Ramos (cell line): ENCODE measurements around the gene NR2C2AP.

Experiments used
- in situ Hi-C: fragments of 300-500 bp; cut with MboI; formaldehyde crosslinking; loops from one replicate; pipeline ENCODE4 v1.14.3; 2022; ENCODE audit warnings: low sequenced_read_pairs; ENCODE audit not compliant: unreplicated experiment

NR2C2AP gene

DNA sequence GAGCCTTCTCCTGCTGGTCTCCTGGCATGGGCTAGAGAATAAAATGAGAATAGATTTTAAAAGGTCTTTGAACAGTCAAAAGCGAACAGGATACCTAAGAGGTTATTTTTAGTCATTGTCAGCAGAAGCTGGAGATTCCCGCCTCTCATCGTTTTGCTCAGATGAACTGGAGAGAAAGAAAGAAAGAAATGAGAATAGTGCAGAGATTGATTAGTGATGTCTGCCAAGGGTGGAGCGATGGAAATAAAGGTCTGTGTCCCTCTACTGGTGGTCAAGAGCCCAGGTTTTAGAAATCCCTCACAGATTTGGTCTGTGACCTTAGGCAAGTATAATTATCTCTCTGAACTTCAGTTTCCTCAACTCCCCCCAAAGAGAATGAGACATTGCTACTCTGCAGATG is 13.9 kb upstream of the NR2C2AP start:
- in situ Hi-C loops: no loop called here

DNA sequence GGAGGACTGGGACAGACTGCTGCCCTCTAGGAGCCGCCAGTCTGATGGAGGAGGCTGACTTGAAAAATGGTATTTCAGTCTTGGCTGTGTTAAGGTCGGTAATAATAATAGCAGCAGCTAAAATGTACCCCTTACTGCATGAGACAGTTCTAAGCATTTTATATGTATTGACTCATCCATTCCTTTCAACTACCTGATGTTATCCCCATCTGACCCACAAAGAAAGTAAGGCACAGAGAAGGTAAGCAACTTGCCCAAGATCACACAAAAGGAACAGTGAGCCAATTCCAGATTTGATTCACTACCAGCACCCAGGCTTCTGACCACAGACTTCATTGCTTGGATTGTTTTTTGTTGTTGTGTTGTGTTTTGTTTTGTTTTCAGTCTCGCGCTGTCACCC is 12.6 kb upstream of the NR2C2AP start:
- in situ Hi-C loops: no loop called here

DNA sequence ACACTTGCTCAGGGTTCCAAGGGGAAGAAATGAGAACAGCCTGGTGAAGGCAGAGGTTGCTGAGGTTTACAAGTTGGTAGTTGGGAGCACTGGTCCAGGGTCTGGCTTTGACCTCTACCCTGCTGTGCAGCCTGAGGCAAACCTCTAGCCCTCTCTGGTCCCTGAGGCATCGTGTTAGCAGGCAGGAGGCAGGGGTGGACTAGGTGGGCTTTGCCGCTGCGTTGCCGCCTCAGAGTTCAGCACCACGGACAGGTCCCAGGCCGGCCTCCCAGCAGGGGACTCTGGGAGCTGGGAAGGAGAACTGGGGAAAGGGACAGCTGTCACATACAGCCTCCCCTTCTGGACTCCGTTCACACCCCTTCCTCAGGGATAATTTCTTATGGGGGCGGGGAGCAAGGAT is 11.7 kb upstream of the NR2C2AP start:
- in situ Hi-C loops: no loop called here

DNA sequence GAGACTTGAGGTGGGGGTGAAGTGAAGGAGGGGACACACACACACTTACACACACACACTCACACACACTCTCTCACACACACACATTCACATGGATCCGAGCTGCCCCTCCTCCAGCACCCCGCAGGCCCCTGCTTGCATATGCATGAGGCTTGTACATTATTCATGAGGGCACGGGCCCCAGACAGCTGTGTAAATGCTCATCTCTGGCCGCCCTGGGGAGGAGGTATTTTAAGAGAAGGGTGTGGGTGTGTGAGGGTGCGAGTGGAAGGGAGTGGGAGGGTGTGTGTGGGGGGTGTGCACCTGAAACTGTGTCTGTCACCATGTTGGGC is 10.9 kb upstream of the NR2C2AP start:
- in situ Hi-C loops: no loop called here

DNA sequence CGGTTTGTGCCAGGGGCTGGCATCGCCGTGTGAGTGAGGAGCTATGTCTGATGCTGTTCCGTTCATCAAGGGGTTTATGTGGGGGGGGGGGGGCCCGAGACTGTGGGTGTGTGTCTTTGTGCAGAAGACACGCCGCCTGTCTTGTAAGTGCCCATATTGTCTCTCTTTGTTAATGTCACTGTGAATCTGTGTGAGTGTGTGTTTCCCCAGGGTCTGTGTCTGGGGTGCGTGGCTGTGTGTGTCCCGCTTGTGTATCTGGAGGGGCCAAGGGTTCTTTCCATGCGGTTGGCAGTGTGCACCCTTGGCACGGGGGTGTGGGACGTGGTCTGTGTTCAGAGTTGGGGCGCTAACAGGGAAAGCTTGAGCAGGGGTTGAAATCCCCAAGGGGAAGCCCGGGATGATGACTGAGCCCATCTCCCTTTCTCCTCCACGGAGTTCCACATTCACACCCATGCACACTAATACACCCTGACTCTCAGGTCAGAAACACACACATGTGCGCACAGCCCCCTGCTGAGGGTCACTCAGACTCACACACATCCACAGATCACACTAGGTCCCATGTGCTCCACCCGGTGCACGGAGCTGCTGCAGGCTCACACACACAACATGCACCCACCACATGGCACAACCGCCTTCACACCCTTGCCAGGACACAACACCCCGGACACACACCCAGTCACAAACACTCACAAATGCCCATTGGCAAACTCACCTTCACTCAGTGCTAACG is 10.4 kb upstream of the NR2C2AP start:
- in situ Hi-C loops: no loop called here

DNA sequence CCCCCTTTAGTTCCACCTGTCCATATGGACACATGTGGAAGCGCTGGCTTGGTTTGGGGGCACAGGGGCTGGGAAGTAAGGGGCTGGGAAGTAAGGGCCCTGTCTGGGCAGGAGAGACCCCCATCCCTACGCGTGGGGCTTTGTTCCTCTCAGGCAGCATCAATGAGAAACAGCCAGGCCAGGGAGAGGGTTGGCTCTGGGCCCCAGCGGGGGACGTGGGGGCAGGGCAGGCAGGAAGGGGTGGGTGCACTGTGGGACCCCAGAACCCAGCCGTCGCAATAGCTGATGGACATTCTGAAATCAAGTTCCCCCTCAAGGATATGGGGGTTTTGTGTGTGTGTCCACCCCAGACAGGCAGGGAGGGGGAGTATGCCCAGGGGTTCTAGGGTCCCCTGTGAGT is 9.7 kb upstream of the NR2C2AP start:
- in situ Hi-C loops: no loop called here

DNA sequence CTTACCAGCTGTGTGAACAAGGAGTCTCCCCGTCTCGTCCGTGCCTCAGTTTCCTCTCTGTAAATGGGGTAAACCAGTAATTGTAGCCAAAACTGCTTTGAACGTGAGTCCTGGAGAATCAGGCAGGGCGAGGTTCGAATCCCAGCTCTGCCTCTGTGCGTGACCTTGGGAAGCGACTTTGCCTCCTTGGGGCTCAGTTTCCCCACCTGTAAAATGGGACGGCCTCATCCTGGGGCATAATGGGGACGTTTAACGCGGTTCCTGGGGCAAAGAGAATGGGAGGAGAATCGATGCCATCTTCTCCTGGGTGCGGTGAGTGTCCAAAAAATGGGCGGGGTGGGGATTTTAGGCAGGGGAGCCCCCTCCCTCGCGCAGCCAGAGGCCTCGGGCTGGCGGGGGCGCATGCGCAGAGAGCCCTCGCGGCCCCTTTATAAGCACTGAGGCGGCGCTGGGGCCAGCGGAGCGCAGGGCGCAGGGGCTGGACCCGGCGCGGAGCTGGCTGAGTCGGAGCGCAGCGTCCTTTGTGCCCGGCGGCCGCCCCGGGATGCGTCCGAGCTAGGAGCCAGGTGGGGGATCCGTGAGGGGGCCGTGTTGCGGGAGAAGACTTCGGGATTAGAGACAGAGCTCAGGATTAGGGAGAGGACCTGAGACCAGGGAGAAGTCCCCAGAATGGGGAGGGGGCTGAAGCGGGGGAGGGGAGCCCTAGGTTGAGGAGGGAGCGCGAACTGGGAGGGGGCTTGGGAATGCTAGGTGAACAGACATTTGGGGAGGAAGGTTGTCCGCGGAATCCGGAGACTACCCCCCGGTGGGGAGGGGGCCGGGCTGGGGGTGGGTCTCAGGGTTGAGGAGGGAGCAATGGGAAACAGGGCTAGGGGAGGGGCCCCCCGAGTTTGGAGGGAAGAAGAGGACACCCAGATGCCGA is 8.5 kb upstream of the NR2C2AP start, which contains the start of gene NCAN:
TSS of gene NCAN (plus strand) at position 460 of the 922 bp plus-strand sequence. CDS start 4,996 bp downstream, outside the sequence.
- in situ Hi-C loops: no loop called here

DNA sequence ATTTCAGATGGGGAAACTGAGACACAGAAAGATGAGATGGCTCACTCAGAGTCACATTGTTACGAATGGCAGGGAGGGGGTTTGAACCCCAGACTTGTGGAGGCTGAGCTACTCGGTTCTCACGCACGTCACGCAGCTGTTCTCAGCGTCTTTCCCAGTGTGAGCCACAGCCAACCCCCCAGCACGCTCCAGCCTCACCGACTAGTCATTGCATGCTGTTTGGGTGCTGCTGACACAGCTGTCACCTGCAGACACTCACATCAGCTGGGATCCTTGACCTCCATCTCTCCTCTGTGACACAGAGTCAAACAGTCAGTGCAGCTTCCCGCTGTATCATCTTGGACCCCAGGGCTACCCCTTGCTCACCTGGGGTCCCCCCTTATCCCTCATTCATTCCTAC is 6.2 kb upstream of the NR2C2AP start:
- in situ Hi-C loops: no loop called here

DNA sequence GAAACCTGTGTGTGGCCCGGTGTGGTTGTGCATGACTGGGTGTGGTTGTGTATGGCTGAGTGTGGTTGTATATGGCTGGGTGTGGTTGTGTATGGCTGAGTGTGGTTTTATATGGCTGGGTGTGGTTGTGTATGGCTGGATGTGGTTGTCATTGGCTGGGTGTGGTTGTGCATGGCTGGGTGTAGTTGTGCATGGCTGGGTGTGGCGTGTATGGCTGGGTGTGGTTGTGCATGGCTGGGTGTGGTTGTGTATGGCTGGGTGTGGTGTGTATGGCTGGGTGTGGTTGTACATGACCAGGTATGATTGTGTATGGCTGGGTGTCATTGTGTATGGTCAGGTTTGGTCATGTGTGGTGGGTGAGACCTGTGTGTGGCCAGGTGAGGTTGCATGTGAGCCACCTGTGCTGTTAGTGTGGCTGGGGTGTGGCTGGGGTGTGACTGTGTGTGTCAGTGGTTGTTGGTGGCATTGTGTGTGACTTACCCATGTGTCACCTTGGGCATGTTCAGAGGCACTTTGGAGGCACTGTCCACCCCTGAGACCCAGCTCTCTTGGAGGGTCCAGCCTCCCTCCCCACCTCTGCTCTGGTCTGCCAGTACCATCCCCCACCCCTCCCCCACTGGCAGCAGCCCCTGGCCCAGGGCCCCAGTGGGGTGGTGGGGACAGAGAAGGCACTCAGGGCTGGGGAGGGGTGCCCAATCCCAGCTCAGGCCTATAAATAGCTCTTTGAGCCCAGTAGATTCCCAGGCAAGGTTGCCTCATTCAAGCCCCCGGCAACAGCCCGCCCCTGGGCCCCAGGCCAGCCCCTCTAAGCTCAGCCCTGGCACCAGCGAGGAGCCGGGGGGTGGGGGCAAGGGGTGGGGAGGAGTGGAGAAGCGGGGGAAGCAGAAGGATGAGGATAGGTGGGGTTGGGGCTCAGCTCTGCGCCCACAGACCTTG is 4.7 kb upstream of the NR2C2AP start:
- in situ Hi-C loops: no loop called here

DNA sequence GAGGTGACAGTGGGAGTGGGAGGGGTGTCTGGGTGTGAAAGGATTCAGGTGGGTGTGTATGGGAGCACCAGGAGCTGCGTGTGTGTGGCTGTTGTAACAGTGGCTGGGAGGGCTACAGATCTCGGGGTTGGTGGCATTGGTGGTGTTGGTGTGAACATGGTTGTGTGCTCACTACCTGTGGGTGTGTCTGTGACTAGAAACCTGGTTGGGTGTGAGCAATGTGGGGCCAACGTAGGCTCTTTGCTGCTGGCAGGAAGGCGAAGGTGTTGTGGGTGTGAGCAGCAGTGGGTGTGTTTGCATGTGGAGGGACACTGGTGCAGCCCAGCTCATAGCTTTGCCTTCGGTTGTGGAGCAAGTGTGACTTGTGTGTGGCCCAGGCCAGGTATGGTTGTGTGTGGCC is 3.7 kb upstream of the NR2C2AP start:
- in situ Hi-C loops: no loop called here

DNA sequence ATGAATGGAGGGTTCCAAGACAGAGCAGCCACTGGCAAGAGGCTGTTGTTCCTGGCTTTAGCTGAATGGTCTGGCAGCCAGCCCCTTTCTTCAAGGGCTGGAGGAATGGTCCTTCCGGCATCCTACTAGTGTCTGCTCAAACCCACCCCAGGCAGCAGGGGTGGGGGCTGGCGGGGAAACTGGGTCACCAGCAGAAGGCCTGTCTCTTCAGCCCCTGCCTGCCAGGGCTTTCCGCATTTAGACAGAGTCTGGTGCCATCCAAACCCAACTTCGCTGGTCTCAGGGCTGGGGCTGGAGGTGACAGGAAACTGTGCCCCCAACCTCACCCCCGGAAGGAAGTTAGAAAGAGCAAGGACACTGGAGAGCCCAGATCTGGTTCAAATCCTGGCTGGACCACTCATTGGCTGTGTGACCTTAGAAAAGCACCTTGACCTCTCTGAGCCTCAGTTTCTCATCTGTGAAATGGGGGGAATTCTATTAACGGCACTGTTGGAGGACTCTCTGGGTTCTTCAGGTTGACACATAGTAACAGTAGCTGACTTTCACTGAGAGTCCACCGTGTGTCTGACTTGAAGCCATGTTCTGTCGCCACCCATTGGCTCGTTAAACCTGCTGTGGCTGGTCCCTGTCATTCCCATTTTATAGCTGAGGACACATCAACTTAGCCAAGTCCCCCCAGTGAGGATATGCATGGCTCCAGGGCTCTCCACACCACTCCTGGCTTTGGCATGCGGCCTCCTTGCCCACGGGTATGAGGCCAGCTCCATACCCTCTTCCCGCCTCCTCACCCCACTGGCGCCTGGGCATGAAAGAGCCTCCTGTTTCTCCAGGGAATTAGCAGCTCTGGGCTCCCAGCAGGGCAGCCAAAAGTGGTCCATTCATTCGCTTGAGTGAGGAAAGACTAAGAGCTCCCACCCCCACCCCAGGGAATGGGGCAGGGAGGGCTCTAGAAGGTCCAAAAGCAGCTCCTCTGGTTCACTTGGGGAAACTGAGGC is 2.5 kb upstream of the NR2C2AP start:
- in situ Hi-C loops: no loop called here

DNA sequence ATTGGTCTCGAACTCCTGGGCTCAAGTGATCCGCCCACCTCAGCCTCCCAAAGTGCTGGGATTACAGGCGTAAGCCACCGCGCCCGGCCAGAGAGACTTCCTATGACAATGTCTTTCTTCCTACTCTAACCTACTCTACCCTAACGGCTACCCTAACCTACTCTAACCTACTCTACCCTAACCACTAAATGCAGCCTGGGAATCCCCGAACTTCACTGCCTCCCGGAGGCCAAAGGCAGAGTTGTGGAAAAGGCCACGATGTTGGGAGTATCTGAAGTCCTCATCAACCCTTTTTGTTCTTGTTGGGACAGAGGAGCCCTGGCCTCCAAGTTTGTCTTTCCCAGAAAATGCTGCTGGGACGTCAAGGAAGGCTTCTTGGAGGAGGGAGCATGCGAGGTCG is 967 bp upstream of the NR2C2AP start:
- in situ Hi-C loops: no loop called here

DNA sequence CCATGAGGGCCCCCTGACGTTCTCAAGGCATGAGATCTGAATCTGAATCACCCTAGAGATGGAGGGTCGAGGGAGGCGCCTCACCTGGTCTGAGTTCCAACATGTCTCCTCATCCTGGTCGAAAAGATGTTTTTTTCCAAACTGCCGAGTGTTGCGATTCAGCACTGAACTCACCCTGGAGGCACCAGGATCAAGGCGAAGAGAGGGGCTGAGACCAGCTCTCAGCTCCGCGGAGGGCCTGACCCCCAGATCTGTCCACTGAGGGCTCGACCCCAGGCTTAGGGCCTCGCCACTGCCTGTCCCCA is 555 bp downstream of the NR2C2AP start:
- in situ Hi-C loops: no loop called here

DNA sequence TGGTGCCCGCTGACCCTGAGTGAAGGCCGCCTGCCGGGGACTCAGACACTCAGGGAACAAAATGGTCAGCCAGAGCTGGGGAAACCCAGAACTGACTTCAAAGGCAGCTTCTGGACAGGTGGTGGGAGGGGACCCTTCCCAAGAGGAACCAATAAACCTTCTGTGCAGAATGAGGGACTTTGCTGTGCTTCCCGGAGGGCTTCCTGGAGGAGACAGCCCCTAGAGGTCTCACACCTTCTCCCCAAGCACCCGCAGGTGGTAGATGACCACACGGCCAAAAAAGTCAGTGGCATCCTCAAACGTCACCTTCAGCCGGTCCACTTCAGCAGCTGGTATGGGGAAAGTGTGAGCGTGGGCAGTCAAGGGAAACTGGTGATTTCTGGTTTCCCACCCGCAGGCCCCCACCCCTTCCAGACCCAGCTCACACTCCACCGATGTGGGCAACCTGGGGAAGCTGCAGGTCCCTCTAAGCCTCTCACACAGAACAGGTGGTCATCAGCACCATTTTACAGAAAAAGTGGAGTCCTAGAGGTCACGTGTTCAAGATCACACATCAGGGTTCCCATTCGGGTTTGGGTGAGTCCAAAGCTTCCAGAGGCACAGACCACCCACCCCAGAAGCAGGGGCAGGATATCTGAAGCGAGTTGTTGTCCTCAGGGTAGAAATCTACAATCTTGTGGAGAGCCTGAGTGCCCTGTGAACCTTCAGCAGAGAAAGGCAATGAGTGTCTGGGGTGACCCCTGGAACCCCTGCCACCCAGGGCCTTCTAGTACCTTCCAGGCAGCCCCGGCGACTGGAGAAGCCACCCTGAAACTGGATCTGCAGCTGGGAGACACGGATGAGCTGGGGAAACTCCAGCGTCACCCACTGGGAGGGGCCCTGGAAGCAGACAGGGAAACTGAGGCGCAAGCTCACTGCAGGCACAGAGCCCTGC is 1.2 kb downstream of the NR2C2AP start:
- in situ Hi-C loops: no loop called here

DNA sequence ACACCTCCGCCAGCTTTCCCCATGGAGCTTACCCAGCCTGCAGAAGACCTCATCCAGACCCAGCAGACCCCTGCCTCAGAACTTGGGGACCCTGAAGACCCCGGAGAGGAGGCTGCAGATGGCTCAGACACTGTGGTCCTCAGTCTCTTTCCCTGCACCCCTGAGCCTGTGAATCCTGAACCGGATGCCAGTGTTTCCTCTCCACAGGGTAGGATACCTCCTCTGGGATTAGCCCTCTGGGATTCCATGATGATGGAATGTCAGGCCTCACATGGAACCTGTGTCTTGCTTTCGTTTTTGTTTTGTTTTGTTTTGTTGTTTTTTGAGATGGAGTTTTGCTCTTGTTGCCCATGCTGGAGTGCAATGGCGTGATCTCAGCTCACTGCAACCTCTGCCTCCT is 9.3 kb downstream of the NR2C2AP start:
- in situ Hi-C loops: no loop called here

DNA sequence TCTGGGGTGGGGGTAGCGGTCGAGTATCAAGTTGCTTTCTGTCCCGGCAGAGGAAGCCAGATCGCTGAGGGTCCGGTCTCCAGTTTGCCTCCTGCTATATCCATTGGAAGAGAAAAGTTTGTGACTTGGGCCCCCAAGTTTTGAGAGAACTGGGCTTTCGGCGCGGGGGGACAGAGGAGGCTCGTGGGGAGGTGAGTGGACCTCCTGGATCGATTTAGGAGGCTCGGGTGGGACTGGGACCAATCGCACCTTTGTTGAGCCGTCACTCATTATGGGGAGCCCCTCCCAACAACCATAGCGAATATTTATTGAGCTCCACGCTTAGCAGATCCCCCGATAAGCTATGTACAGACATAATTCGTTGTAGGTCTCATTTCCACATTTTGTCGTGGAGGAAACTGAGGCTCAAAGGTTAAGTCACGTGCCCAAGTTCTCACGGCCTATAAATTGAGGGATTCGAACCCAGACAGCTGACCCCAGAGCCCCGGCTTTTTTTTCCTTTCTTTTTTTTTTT is 10.2 kb downstream of the NR2C2AP start:
- in situ Hi-C loops: no loop called here

DNA sequence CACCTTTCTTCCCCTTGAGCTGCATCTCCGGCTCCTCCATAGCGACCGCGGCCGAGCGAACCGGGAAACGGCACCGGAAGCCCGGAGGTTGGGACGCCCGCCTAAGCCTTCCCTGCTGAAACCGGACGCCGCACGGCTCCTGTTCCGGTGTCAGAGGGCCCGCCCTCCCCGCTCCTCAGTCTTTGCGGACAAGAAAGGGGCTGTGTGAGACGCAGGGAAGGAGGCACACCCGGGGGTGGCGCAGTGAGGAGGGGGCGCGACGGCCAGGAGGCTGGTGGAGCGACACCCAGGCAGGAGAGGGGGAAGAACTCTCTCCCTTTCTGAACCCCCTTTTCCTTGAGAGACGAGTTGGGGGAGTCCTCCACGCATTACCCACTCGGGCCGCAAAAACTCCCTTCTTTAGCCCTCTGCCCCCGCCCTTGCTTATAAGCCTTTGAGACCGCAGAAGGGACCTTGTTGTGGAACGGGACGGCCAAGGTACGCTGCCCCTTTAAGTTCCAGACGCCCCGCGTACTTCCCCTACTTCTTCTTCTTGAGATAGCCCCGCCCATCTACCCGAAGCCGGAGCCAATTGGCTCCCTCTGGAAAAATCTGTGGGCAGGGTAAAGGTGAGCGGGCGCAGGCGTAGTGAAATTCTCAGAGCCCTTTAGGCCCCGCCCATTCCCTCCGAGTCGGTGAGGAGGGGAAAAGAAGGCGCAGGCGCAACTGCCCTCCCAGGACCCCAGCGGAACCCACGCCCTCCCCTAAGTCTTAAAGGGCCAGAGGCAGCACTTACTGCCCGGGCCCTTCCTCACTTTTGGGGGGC is 10.9 kb downstream of the NR2C2AP start, which contains the start of the genes BORCS8 and RFXANK:
TSS of gene BORCS8 (minus strand) at position 75 of the 805 bp plus-strand sequence. CDS start at position 40, 35 bp downstream.
TSS of gene RFXANK (plus strand) at position 181 of the 805 bp plus-strand sequence. CDS start 1,689 bp downstream, outside the sequence.
- in situ Hi-C loops: no loop called here
